Measurements from ENCODE around the gene BCAS3. TPM values are rescaled to one million over a fixed set of nuclear protein-coding genes. Genes with fewer than 3 reads are reported as not detected.
"Not testable (repeated sequence)": the region's sequence is repeated elsewhere in the genome, so short reads cannot be mapped to it uniquely, and the experiment has no call there.

BCAS3 gene
- polyA plus RNA-seq, 1 donor from 2014 or later = 21.6 TPM

DNA sequence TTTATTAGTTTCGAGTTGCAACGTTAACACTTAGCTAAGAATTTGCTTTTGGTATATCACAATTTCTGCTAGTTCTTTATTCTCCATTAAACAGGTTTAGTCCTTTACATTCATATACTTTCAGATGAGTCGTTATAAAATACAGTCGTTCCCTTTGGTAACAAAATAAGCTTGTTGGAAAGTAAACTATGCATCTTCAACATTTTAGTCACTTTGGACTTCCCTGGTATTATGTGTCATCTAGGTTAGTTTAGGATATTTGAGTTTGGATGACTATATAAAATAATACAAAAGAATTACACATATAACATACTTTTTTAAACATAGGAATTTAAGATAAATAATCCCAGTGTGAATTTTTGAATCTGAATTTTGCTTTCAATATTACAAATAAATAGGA is 351.5 kb downstream of the BCAS3 start:
- TF ChIP-seq SMC3 (conservative IDR thresholded peaks at IDR 0.05; ENCODE audit: poor library complexity) (no peak), POLR2AphosphoS5 (IDR thresholded peaks at IDR 0.05) (no peak), RAD21 (conservative IDR thresholded peaks at IDR 0.05) (no peak), TAF1 (IDR thresholded peaks at IDR 0.05; ENCODE audit: low read depth) (no peak), CTCF (IDR thresholded peaks at IDR 0.05; ENCODE audit: poor library complexity, severe bottlenecking) (no peak), EZH2 (IDR thresholded peaks at IDR 0.05; ENCODE audit: borderline replicate concordance, insufficient read depth, low read length, poor library complexity, severe bottlenecking) (no peak)
- TF ChIP-seq, protein P1, sequence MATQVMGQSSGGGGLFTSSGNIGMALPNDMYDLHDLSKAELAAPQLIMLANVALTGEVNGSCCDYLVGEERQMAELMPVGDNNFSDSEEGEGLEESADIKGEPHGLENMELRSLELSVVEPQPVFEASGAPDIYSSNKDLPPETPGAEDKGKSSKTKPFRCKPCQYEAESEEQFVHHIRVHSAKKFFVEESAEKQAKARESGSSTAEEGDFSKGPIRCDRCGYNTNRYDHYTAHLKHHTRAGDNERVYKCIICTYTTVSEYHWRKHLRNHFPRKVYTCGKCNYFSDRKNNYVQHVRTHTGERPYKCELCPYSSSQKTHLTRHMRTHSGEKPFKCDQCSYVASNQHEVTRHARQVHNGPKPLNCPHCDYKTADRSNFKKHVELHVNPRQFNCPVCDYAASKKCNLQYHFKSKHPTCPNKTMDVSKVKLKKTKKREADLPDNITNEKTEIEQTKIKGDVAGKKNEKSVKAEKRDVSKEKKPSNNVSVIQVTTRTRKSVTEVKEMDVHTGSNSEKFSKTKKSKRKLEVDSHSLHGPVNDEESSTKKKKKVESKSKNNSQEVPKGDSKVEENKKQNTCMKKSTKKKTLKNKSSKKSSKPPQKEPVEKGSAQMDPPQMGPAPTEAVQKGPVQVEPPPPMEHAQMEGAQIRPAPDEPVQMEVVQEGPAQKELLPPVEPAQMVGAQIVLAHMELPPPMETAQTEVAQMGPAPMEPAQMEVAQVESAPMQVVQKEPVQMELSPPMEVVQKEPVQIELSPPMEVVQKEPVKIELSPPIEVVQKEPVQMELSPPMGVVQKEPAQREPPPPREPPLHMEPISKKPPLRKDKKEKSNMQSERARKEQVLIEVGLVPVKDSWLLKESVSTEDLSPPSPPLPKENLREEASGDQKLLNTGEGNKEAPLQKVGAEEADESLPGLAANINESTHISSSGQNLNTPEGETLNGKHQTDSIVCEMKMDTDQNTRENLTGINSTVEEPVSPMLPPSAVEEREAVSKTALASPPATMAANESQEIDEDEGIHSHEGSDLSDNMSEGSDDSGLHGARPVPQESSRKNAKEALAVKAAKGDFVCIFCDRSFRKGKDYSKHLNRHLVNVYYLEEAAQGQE (IDR thresholded peaks at IDR 0.05; ENCODE audit: borderline replicate concordance) = no peak
- no peaks in the 10 kb centered on the region for H3K36me3 ChIP-seq (ENCODE audit: insufficient read depth, low read length)
- H3F3A ChIP-seq (ENCODE audit: insufficient read depth, low read length, poor library complexity, severe bottlenecking) = no peaks in the 10 kb centered on the region
- no peaks in the 10 kb centered on the region for H4K20me1 ChIP-seq (ENCODE audit: insufficient read depth)
- no peaks in the 10 kb centered on the region for H3K27me3 ChIP-seq (ENCODE audit: insufficient read depth, low read depth, low read length)
- H3K4me3 ChIP-seq (ENCODE audit: low read length) = no peak overlapping the region
- no peaks in the 10 kb centered on the region for H3K9me2 ChIP-seq (ENCODE audit: insufficient read depth, low read length)
- no peak overlapping the region for H3K9ac ChIP-seq (ENCODE audit: low read length)
- H3K4me2 ChIP-seq (ENCODE audit: low read length) = no peak overlapping the region
- no peak overlapping the region for H2AFZ ChIP-seq (ENCODE audit: low read depth, low read length)
- no peaks in the 10 kb centered on the region for H3K9me3 ChIP-seq (ENCODE audit: low read length)
- no peaks in the 10 kb centered on the region for H3K79me2 ChIP-seq (replicated peaks; ENCODE audit: insufficient read depth, low read length)
- no peak overlapping the region for H3K27ac ChIP-seq (ENCODE audit: low read length)

- Histone ChIP-seq H2AFZ (ENCODE audit: low read depth, low read length) (no peak overlapping the region), H3K9me3 (ENCODE audit: low read length) (no peaks in the 10 kb centered on the region), H4K20me1 (ENCODE audit: insufficient read depth) (no peaks in the 10 kb centered on the region), H3K36me3 (ENCODE audit: insufficient read depth, low read length) (no peaks in the 10 kb centered on the region), H3K27ac (ENCODE audit: low read length) (no peak overlapping the region), H3K9me2 (ENCODE audit: insufficient read depth, low read length) (no peaks in the 10 kb centered on the region), H3K9ac (ENCODE audit: low read length) (no peak overlapping the region), H3K27me3 (ENCODE audit: insufficient read depth, low read depth, low read length) (no peaks in the 10 kb centered on the region), H3K4me3 (ENCODE audit: low read length) (no peak overlapping the region), H3K79me2 (replicated peaks; ENCODE audit: insufficient read depth, low read length) (no peaks in the 10 kb centered on the region), H3K4me2 (ENCODE audit: low read length) (no peak overlapping the region), H3F3A (ENCODE audit: insufficient read depth, low read length, poor library complexity, severe bottlenecking) (no peaks in the 10 kb centered on the region)
- TF ChIP-seq, protein P1 (IDR thresholded peaks at IDR 0.05; ENCODE audit: borderline replicate concordance) = no peak
- TF ChIP-seq TAF1 (IDR thresholded peaks at IDR 0.05; ENCODE audit: low read depth) (no peak), CTCF (IDR thresholded peaks at IDR 0.05; ENCODE audit: poor library complexity, severe bottlenecking) (no peak), MXI1 (conservative IDR thresholded peaks at IDR 0.05; ENCODE audit: poor library complexity, severe bottlenecking) (no peak), EZH2 (IDR thresholded peaks at IDR 0.05; ENCODE audit: borderline replicate concordance, insufficient read depth, low read length, poor library complexity, severe bottlenecking) (no peak), POLR2AphosphoS5 (IDR thresholded peaks at IDR 0.05) (no peak)
Observed at GRCh38 chr17:61040666-61041065, 363.0 kb downstream of the BCAS3 start.

- H3K4me3 ChIP-seq (ENCODE audit: low read length); H3K27ac ChIP-seq (ENCODE audit: low read length); H3K9ac ChIP-seq (ENCODE audit: low read length); H3K36me3 ChIP-seq (ENCODE audit: insufficient read depth, low read length); H3K9me3 ChIP-seq (ENCODE audit: low read length); H3K27me3 ChIP-seq (ENCODE audit: insufficient read depth, low read depth, low read length); H2AFZ ChIP-seq (ENCODE audit: low read depth, low read length); H3F3A ChIP-seq (ENCODE audit: insufficient read depth, low read length, poor library complexity, severe bottlenecking); H4K20me1 ChIP-seq (ENCODE audit: insufficient read depth); H3K9me2 ChIP-seq (ENCODE audit: insufficient read depth, low read length); H3K4me2 ChIP-seq (ENCODE audit: low read length); H3K79me2 ChIP-seq (replicated peaks; ENCODE audit: insufficient read depth, low read length): not testable (repeated sequence)
Observed at GRCh38 chr17:61042348-61042747, 364.7 kb downstream of the BCAS3 start.
